NCI-H2107 treated with DMSO at 0.1 percent for 48 hours (cell line): ENCODE data around the gene RBM45.

ENCODE experiments used
- DNase-seq: peaks from one replicate; lab custom pipeline; 2025; ENCODE audit not compliant: unreplicated experiment; lab: John Stamatoyannopoulos, UW

The RBM45 gene

GRCh38 chr2:178155524-178155923, 43.3 kb downstream of the RBM45 start:
- no peak for DNase-seq

GRCh38 chr2:178157574-178157973, 45.3 kb downstream of the RBM45 start:
- DNase-seq: no peak

- DNase-seq: no peak
Measured at GRCh38 chr2:178159966-178160365, 47.7 kb downstream of the RBM45 start.

- DNase-seq: no peak
Measured at GRCh38 chr2:178160601-178161000, 48.4 kb downstream of the RBM45 start.

- DNase-seq: no peak
Measured at GRCh38 chr2:178163395-178163794, 51.2 kb downstream of the RBM45 start.

GRCh38 chr2:178163911-178164310, 51.7 kb downstream of the RBM45 start:
- DNase-seq: no peak

- no peak for DNase-seq
Measured at GRCh38 chr2:178173657-178174056, 61.4 kb downstream of the RBM45 start.

- no peak for DNase-seq
Measured at GRCh38 chr2:178177066-178177679, 64.9 kb downstream of the RBM45 start.
